HCT116 (cell line): ENCODE results near the gene SLC4A4.

Source experiments
- EZH2phosphoT487 ChIP-seq: fragments of 200-600 bp; IDR thresholded peaks from 2 replicates; pipeline ENCODE4 v1.6.1; 2018; ENCODE audit warnings: antibody characterized with exemption, borderline replicate concordance
- POLR2A ChIP-seq: IDR thresholded peaks from 2 replicates; pipeline ENCODE4 v1.7.0; 2011; ENCODE audit warnings: borderline replicate concordance; ENCODE audit not compliant: insufficient read depth, insufficient read length; ENCODE audit errors: extremely low read depth
- POLR2AphosphoS5 ChIP-seq: IDR thresholded peaks from 2 replicates; pipeline ENCODE4 v1.6.1; 2011; ENCODE audit warnings: mild to moderate bottlenecking, low read depth, low read length, moderate library complexity
- SP1 ChIP-seq: IDR thresholded peaks from 2 replicates; pipeline ENCODE4 v1.6.1; 2012; ENCODE audit warnings: low read depth
- SRF ChIP-seq: IDR thresholded peaks from 2 replicates; pipeline ENCODE4 v1.6.1; 2012; ENCODE audit warnings: low read depth
- ZNF274 ChIP-seq: fragments of 200-500 bp; sonication (Bioruptor generic); IDR thresholded peaks from 2 replicates; pipeline ENCODE4 v1.6.1; 2014; ENCODE audit warnings: mild to moderate bottlenecking, low read depth, low read length, inconsistent platforms
- TF ChIP-seq, protein P1 (sequence below), 3 experiments: fragments of 200-600 bp in 1 of 3; sonication (generic) in 1 of 3; IDR thresholded peaks in 2 of 3; conservative IDR thresholded peaks in 1 of 3; 2 replicates each; pipeline ENCODE4 v1.5.1; 2012 to 2017; ENCODE audit warnings: low read depth in 2 of 3, low read length in 2 of 3, antibody characterized with exemption in 1 of 3, borderline replicate concordance in 1 of 3, control low read depth in 1 of 3, mild to moderate bottlenecking in 1 of 3, mixed read lengths in 1 of 3, mixed run types in 1 of 3, moderate library complexity in 1 of 3; ENCODE audit not compliant: insufficient read depth in 1 of 3
- TF ChIP-seq, protein P2 (sequence below): IDR thresholded peaks from 2 replicates; pipeline ENCODE4 v1.6.1; 2012

DNA sequence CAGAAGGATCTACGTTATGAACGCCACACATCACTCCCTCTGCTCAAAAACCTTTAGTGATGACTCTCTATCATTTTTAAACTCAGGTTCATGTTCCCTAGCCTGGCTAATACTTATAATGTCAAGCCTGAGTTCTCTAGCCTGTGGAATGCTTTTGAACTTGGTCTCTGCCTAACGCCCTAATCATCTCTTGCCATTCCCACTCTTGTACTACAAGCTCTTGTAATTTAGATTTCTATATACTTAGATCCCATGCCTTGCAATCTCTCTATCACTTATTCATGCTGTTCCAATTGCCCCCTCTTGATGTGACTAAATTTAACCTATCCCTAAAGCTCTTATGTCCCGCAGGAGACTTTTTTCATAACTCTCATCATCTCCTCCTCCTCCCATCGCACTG, 40.3 kb downstream of the SLC4A4 start:
- TF ChIP-seq, protein P1, sequence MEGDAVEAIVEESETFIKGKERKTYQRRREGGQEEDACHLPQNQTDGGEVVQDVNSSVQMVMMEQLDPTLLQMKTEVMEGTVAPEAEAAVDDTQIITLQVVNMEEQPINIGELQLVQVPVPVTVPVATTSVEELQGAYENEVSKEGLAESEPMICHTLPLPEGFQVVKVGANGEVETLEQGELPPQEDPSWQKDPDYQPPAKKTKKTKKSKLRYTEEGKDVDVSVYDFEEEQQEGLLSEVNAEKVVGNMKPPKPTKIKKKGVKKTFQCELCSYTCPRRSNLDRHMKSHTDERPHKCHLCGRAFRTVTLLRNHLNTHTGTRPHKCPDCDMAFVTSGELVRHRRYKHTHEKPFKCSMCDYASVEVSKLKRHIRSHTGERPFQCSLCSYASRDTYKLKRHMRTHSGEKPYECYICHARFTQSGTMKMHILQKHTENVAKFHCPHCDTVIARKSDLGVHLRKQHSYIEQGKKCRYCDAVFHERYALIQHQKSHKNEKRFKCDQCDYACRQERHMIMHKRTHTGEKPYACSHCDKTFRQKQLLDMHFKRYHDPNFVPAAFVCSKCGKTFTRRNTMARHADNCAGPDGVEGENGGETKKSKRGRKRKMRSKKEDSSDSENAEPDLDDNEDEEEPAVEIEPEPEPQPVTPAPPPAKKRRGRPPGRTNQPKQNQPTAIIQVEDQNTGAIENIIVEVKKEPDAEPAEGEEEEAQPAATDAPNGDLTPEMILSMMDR (IDR thresholded peaks at IDR 0.05 in 2 of 3, conservative IDR thresholded peaks at IDR 0.05 in 1 of 3; ENCODE audit: borderline replicate concordance in 1 of 3, insufficient read depth in 1 of 3, low read depth in 2 of 3, low read length in 2 of 3), result no peak
- no peak for TF ChIP-seq POLR2AphosphoS5
- no peak for TF ChIP-seq POLR2A
- TF ChIP-seq EZH2phosphoT487, result no peak
- no peak for TF ChIP-seq SRF
- no peak for TF ChIP-seq SP1
- TF ChIP-seq, protein P2, sequence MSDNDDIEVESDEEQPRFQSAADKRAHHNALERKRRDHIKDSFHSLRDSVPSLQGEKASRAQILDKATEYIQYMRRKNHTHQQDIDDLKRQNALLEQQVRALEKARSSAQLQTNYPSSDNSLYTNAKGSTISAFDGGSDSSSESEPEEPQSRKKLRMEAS, result no peak
- TF ChIP-seq ZNF274, result no peak
